Measurements from ENCODE around the gene DAGLB. TPM values are rescaled to one million over a fixed set of nuclear protein-coding genes. Genes with fewer than 3 reads are reported as not detected.
"Not testable (repeated sequence)": the region's sequence is repeated elsewhere in the genome, so short reads cannot be mapped to it uniquely, and the experiment has no call there.

The DAGLB gene
- total RNA-seq, 1 experiment from 2014 or later = 22.3 TPM

GRCh38 chr7:6402041-6402440 is 45.7 kb downstream of the DAGLB start:
- intact Hi-C loops (cut with micrococcal nuclease; ENCODE audit: unreplicated experiment) = no loop called here

GRCh38 chr7:6401536-6401935 is 46.2 kb downstream of the DAGLB start:
- no TSS peak for BruUV-seq (replicated peaks)
- no peak overlapping the region for H3K4me3 ChIP-seq (ENCODE audit: low read depth in 2 of 2, low read length in 2 of 2)
- CTCF ChIA-PET = no interaction called here
- intact Hi-C loops (cut with micrococcal nuclease; ENCODE audit: unreplicated experiment) = no loop called here
- no peak for TF ChIP-seq TCF7L2 (IDR thresholded peaks at IDR 0.05; ENCODE audit: low read depth, low read length)
- TF ChIP-seq POLR2AphosphoS5 (IDR thresholded peaks at IDR 0.05; ENCODE audit: low read depth, low read length) = no peak
- no peak for TF ChIP-seq SIN3A (IDR thresholded peaks at IDR 0.05; ENCODE audit: borderline replicate concordance, insufficient read depth, low read depth, low read length)
- no peak for TF ChIP-seq CTCF (IDR thresholded peaks at IDR 0.05)
- TF ChIP-seq REST (IDR thresholded peaks at IDR 0.05; ENCODE audit: insufficient read depth in 1 of 2, low read depth in 2 of 2, low read length in 1 of 2) = no peak
- H3K36me3 ChIP-seq (ENCODE audit: control insufficient read depth, insufficient read depth, low read length) = peaks cover 23% of the 10 kb centered on the region
- DNase-seq (ENCODE audit: low read depth, low spot score) (no peak), ATAC-seq (no peak)
- POLR2A ChIA-PET = no interaction called here
- no peaks in the 10 kb centered on the region for H3K9me3 ChIP-seq (ENCODE audit: control insufficient read depth, insufficient read depth, low read depth, low read length)
- in situ Hi-C loops (cut with HindIII; ENCODE audit: low pct_unique_long_range_greater_than_20kb, low sequenced_read_pairs) = no loop called here
- H3K27ac ChIP-seq (ENCODE audit: low read length) = no peak overlapping the region
- H3K4me1 ChIP-seq (ENCODE audit: control insufficient read depth, insufficient read depth, low read length) = peaks cover 24% of the 10 kb centered on the region
- no peaks in the 10 kb centered on the region for H3K27me3 ChIP-seq (ENCODE audit: control insufficient read depth, insufficient read depth, low read length)

More at GRCh38 chr7:6402041-6402440, 45.7 kb downstream of the DAGLB start:
- Histone ChIP-seq H3K4me3 (ENCODE audit: low read depth in 2 of 2, low read length in 2 of 2) (no peak overlapping the region), H3K9me3 (ENCODE audit: control insufficient read depth, insufficient read depth, low read depth, low read length) (no peaks in the 10 kb centered on the region), H3K27me3 (ENCODE audit: control insufficient read depth, insufficient read depth, low read length) (no peaks in the 10 kb centered on the region), H3K4me1 (ENCODE audit: control insufficient read depth, insufficient read depth, low read length) (peaks cover 24% of the 10 kb centered on the region), H3K36me3 (ENCODE audit: control insufficient read depth, insufficient read depth, low read length) (peaks cover 23% of the 10 kb centered on the region), H3K27ac (ENCODE audit: low read length) (no peak overlapping the region)
- BruUV-seq (replicated peaks) = no TSS peak
- ATAC-seq (no peak), DNase-seq (ENCODE audit: low read depth, low spot score) (no peak)
- ChIA-PET POLR2A (no interaction called here), CTCF (no interaction called here)
- in situ Hi-C loops (cut with HindIII; ENCODE audit: low pct_unique_long_range_greater_than_20kb, low sequenced_read_pairs) = no loop called here
- no peak for TF ChIP-seq TCF7L2 (IDR thresholded peaks at IDR 0.05; ENCODE audit: low read depth, low read length)

- H3K4me3 ChIP-seq (ENCODE audit: low read depth in 2 of 2, low read length in 2 of 2); intact Hi-C loops (cut with micrococcal nuclease; ENCODE audit: unreplicated experiment); H3K27me3 ChIP-seq (ENCODE audit: control insufficient read depth, insufficient read depth, low read length); BruUV-seq (replicated peaks); POLR2A ChIA-PET; ATAC-seq; DNase-seq (ENCODE audit: low read depth, low spot score); H3K9me3 ChIP-seq (ENCODE audit: control insufficient read depth, insufficient read depth, low read depth, low read length); in situ Hi-C loops (cut with HindIII; ENCODE audit: low pct_unique_long_range_greater_than_20kb, low sequenced_read_pairs); H3K27ac ChIP-seq (ENCODE audit: low read length): not testable (repeated sequence)
- CTCF ChIA-PET = interaction anchor here (0.5 kb wide), 1 partner anchor 10 kb away, joined by 3 read pairs; no protein-coding TSS in a partner anchor
- peaks cover 20% of the 10 kb centered on the region for H3K36me3 ChIP-seq (ENCODE audit: control insufficient read depth, insufficient read depth, low read length)
- H3K4me1 ChIP-seq (ENCODE audit: control insufficient read depth, insufficient read depth, low read length) = peaks cover 28% of the 10 kb centered on the region
Observed at GRCh38 chr7:6400243-6401105, 47.3 kb downstream of the DAGLB start.

Data from Panc1 (cell line).